IMR-90 (cell line): ENCODE results near the gene PRKCH. TPM values are rescaled to one million over a fixed set of nuclear protein-coding genes. Genes with fewer than 3 reads are reported as not detected.

Source experiments
- ATAC-seq: fragments of 200-7000 bp; cut with Tn5 transposase; 2 replicates; pipeline ENCODE4 v1.9.1; 2020; ENCODE audit warnings: low read depth, mild to moderate bottlenecking, moderate library complexity
- BruUV-seq: library from RNA; stranded (reverse); fragments of 400-500 nt; replicated peaks from 2 replicates; lab custom pipeline; 2021; lab: Mats Ljungman, UMichigan
- CTCF ChIA-PET: fragments of 300-600 bp; formaldehyde crosslinking; extraction: SDS; loops from one replicate; lab custom pipeline; 2021; ENCODE audit warnings: antibody characterized with exemption; lab: Yijun Ruan, JAX
- POLR2A ChIA-PET: fragments of 300-600 bp; sonication (Branson Sonifier 250); formaldehyde crosslinking; loops from one replicate; lab custom pipeline; 2022; ENCODE audit warnings: antibody characterized with exemption; ENCODE audit not compliant: unreplicated experiment; lab: Charles Lee
- DNase-seq: peaks from one replicate; pipeline ENCODE4 v3.0.0; 2013
- H2AFZ ChIP-seq: replicated peaks from 2 replicates; pipeline ENCODE3; 2013; ENCODE audit warnings: low read length, mild to moderate bottlenecking; ENCODE audit not compliant: poor library complexity
- H2AK5ac ChIP-seq: 2 replicates; pipeline ENCODE4 v1.6.1; 2013; ENCODE audit warnings: low read depth, low read length, inconsistent platforms
- H2AK9ac ChIP-seq: replicated peaks from 2 replicates; pipeline ENCODE3; 2013; ENCODE audit warnings: mild to moderate bottlenecking, low read depth, low read length, moderate library complexity; ENCODE audit not compliant: poor library complexity
- H2BK120ac ChIP-seq: 2 replicates; pipeline ENCODE4 v1.6.1; 2013; ENCODE audit warnings: low read depth, low read length, inconsistent platforms
- H2BK15ac ChIP-seq: 3 replicates; pipeline ENCODE4 v1.6.1; 2013; ENCODE audit warnings: low read depth, low read length, inconsistent platforms
- H2BK20ac ChIP-seq: 2 replicates; pipeline ENCODE4 v1.6.1; 2013; ENCODE audit warnings: low read depth, mild to moderate bottlenecking, inconsistent platforms, low read length, moderate library complexity
- H2BK5ac ChIP-seq: 2 replicates; pipeline ENCODE4 v1.6.1; 2013; ENCODE audit warnings: mild to moderate bottlenecking, low read depth, low read length, inconsistent platforms; ENCODE audit not compliant: poor library complexity, severe bottlenecking
- H3K14ac ChIP-seq: replicated peaks from 2 replicates; pipeline ENCODE4 v1.6.1; 2013; ENCODE audit warnings: low read depth, low read length, inconsistent platforms
- H3K18ac ChIP-seq: 2 replicates; pipeline ENCODE4 v1.6.1; 2013; ENCODE audit warnings: low read depth, low read length, control low read depth
- H3K23ac ChIP-seq: 2 replicates; pipeline ENCODE4 v1.6.1; 2013; ENCODE audit warnings: low read depth, low read length, inconsistent platforms
- H3K27ac ChIP-seq: 2 replicates; pipeline ENCODE4 v1.5.1; 2013; ENCODE audit warnings: mild to moderate bottlenecking, control low read depth, low read length; ENCODE audit not compliant: insufficient read depth
- H3K27me3 ChIP-seq: 2 replicates; pipeline ENCODE4 v1.6.1; 2013; ENCODE audit warnings: low read length; ENCODE audit not compliant: control insufficient read depth, insufficient read depth
- H3K36me3 ChIP-seq: 2 replicates; pipeline ENCODE4 v1.6.1; 2013; ENCODE audit warnings: low read length, mixed read lengths; ENCODE audit not compliant: control insufficient read depth, insufficient read depth
- H3K4ac ChIP-seq: 2 replicates; pipeline ENCODE4 v1.6.1; 2013; ENCODE audit warnings: low read depth, low read length, inconsistent platforms
- H3K4me1 ChIP-seq: 2 replicates; pipeline ENCODE4 v1.6.1; 2013; ENCODE audit warnings: low read length, mixed read lengths; ENCODE audit not compliant: control insufficient read depth, insufficient read depth
- H3K4me2 ChIP-seq: 2 replicates; pipeline ENCODE4 v1.6.1; 2013; ENCODE audit warnings: low read depth, mild to moderate bottlenecking, control low read depth, low read length, moderate library complexity
- H3K4me3 ChIP-seq: 2 replicates; pipeline ENCODE4 v1.5.1; 2013; ENCODE audit warnings: low read depth, mild to moderate bottlenecking, control low read depth, low read length, moderate library complexity; ENCODE audit not compliant: insufficient read depth
- H3K56ac ChIP-seq: 2 replicates; pipeline ENCODE4 v1.6.1; 2013; ENCODE audit warnings: low read length, inconsistent platforms; ENCODE audit not compliant: insufficient read depth; ENCODE audit errors: extremely low read depth
- H3K79me1 ChIP-seq, 2 experiments: 2 replicates each; pipeline ENCODE4 v1.6.1; 2013; ENCODE audit warnings: low read length in 2 of 2, inconsistent platforms in 1 of 2, low read depth in 1 of 2
- H3K9ac ChIP-seq: 2 replicates; pipeline ENCODE4 v1.6.1; 2013; ENCODE audit warnings: low read depth, low read length, control low read depth
- H3K9me1 ChIP-seq: 2 replicates; pipeline ENCODE4 v1.6.1; 2013; ENCODE audit warnings: low read length, inconsistent platforms; ENCODE audit not compliant: insufficient read depth
- H3K9me3 ChIP-seq: 2 replicates; pipeline ENCODE4 v1.6.1; 2013; ENCODE audit warnings: low read length; ENCODE audit not compliant: control insufficient read depth, insufficient read depth
- H4K20me1 ChIP-seq: 2 replicates; pipeline ENCODE4 v1.6.1; 2013; ENCODE audit warnings: low read length, inconsistent platforms; ENCODE audit not compliant: insufficient read depth
- H4K5ac ChIP-seq: 2 replicates; pipeline ENCODE4 v1.6.1; 2013; ENCODE audit warnings: mild to moderate bottlenecking, low read depth, low read length, control low read depth
- H4K8ac ChIP-seq, 2 experiments: 2 replicates each; pipeline ENCODE4 v1.6.1; 2013; ENCODE audit warnings: low read depth in 2 of 2, low read length in 2 of 2, control low read depth in 1 of 2, inconsistent platforms in 1 of 2
- H4K91ac ChIP-seq: 2 replicates; pipeline ENCODE4 v1.6.1; 2013; ENCODE audit warnings: low read depth, low read length, inconsistent platforms; ENCODE audit not compliant: insufficient read depth
- MXI1 ChIP-seq: IDR thresholded peaks from 2 replicates; pipeline ENCODE4 v1.6.1; 2012; ENCODE audit warnings: low read depth, mild to moderate bottlenecking, low read length, moderate library complexity, borderline replicate concordance
- USF2 ChIP-seq: fragments of 150-350 bp; IDR thresholded peaks from 2 replicates; pipeline ENCODE4 v1.6.1; 2017; ENCODE audit warnings: mild to moderate bottlenecking, antibody characterized with exemption, low read length, low read depth
- WGBS, 2 experiments: methylation state at CpG; one replicate each; pipeline versions ENCODE4 v1.1.5 to v1.1.7; 2013; ENCODE audit warnings: missing lambda C conversion rate in 2 of 2; ENCODE audit not compliant: insufficient read length in 1 of 2; ENCODE audit errors: extremely low coverage in 2 of 2; 5-methylcytosine and 5-hydroxymethylcytosine counted together
- dilution Hi-C: fragments of 300-500 bp; cut with HindIII; formaldehyde crosslinking; loops from one replicate; pipeline ENCODE4 v1.14.3; 2018; ENCODE audit warnings: low sequenced_read_pairs; ENCODE audit not compliant: unreplicated experiment
- in situ Hi-C: fragments of 300-500 bp; cut with MboI; formaldehyde crosslinking; loops from 3 replicates; pipeline ENCODE4 v1.14.3; 2019; ENCODE audit warnings: low sequenced_read_pairs, inconsistent platforms, mixed read lengths
- intact Hi-C: fragments of 100-400 bp; cut with micrococcal nuclease; formaldehyde crosslinking; loops from 2 replicates; pipeline ENCODE4 v1.10.0; 2022
- polyA plus RNA-seq, 3 experiments: library from polyadenylated mRNA; depleted of rRNA; stranded (reverse); fragments of >200 nt; gene quantifications; 2 replicates each; pipeline ENCODE4 v1.2.3, GENCODE V29; 2012; ENCODE audit warnings: low replicate concordance in 1 of 3
- total RNA-seq: library from RNA; depleted of rRNA; stranded (reverse); fragments of >200 nt; gene quantifications from 2 replicates; pipeline ENCODE4 v1.2.3, GENCODE V29; 2012

PRKCH gene
- total and polyA plus RNA-seq, 2 of the 4 experiments (the other 2 are of a cell fraction): 1.6 to 2.3 TPM

- no peak overlapping the region for H3K23ac ChIP-seq
- no peak for ATAC-seq
- no peak overlapping the region for H2BK120ac ChIP-seq
- H3K36me3 ChIP-seq: no peaks in the 10 kb centered on the region
- H3K18ac ChIP-seq: no peak overlapping the region
- H3K9me1 ChIP-seq: no peaks in the 10 kb centered on the region
- CTCF ChIA-PET: no interaction called here
- no peak overlapping the region for H4K8ac ChIP-seq
- H3K14ac ChIP-seq: no peak overlapping the region
- H3K27ac ChIP-seq: no peak overlapping the region
- H3K79me1 ChIP-seq: no peaks in the 10 kb centered on the region
- WGBS, 2 experiments: no CpG with 5 or more reads among the region's 4 CpGs
- no peaks in the 10 kb centered on the region for H4K20me1 ChIP-seq
- no peak overlapping the region for H3K4me3 ChIP-seq
- intact Hi-C loops (no loop called here), in situ Hi-C loops (no loop called here), dilution Hi-C loops (no loop called here)
- H3K4ac ChIP-seq: no peak overlapping the region
- POLR2A ChIA-PET: no interaction called here
- DNase-seq: no peak
- H2BK20ac ChIP-seq: no peak overlapping the region
- H3K9me3 ChIP-seq: no peaks in the 10 kb centered on the region
- H2AK9ac ChIP-seq: no peak overlapping the region
- H3K4me1 ChIP-seq: no peaks in the 10 kb centered on the region
- H3K56ac ChIP-seq: no peak overlapping the region
- TF ChIP-seq USF2 (no peak), MXI1 (no peak)
- H2AK5ac ChIP-seq: no peak overlapping the region
- no peak overlapping the region for H2BK5ac ChIP-seq
- H3K27me3 ChIP-seq: peaks cover 27% of the 10 kb centered on the region
- H2BK15ac ChIP-seq: no peak overlapping the region
- no peak overlapping the region for H4K5ac ChIP-seq
- H3K4me2 ChIP-seq: no peak overlapping the region
- no peak overlapping the region for H3K9ac ChIP-seq
- H4K91ac ChIP-seq: no peak overlapping the region
- no peak overlapping the region for H2AFZ ChIP-seq
- BruUV-seq: no TSS peak
Measured at GRCh38 chr14:61331992-61332657, 10.7 kb downstream of the PRKCH start.
